IMR-90 (cell line): ENCODE data around the gene TBC1D22B. TPM values are rescaled to one million over a fixed set of nuclear protein-coding genes. Genes with fewer than 3 reads are reported as not detected.

Source experiments
- ATAC-seq: fragments of 200-7000 bp; cut with Tn5 transposase; 2 replicates; pipeline ENCODE4 v1.9.1; 2020; ENCODE audit warnings: low read depth, mild to moderate bottlenecking, moderate library complexity
- BruUV-seq: library from RNA; stranded (reverse); fragments of 400-500 nt; replicated peaks from 2 replicates; lab custom pipeline; 2021; lab: Mats Ljungman, UMichigan
- CTCF ChIA-PET: fragments of 300-600 bp; formaldehyde crosslinking; extraction: SDS; loops from one replicate; lab custom pipeline; 2021; ENCODE audit warnings: antibody characterized with exemption; lab: Yijun Ruan, JAX
- POLR2A ChIA-PET: fragments of 300-600 bp; sonication (Branson Sonifier 250); formaldehyde crosslinking; loops from one replicate; lab custom pipeline; 2022; ENCODE audit warnings: antibody characterized with exemption; ENCODE audit not compliant: unreplicated experiment; lab: Charles Lee
- DNase-seq: peaks from one replicate; pipeline ENCODE4 v3.0.0; 2013
- H2AFZ ChIP-seq: replicated peaks from 2 replicates; pipeline ENCODE3; 2013; ENCODE audit warnings: low read length, mild to moderate bottlenecking; ENCODE audit not compliant: poor library complexity
- H2AK5ac ChIP-seq: 2 replicates; pipeline ENCODE4 v1.6.1; 2013; ENCODE audit warnings: low read depth, low read length, inconsistent platforms
- H2AK9ac ChIP-seq: replicated peaks from 2 replicates; pipeline ENCODE3; 2013; ENCODE audit warnings: mild to moderate bottlenecking, low read depth, low read length, moderate library complexity; ENCODE audit not compliant: poor library complexity
- H2BK120ac ChIP-seq: 2 replicates; pipeline ENCODE4 v1.6.1; 2013; ENCODE audit warnings: low read depth, low read length, inconsistent platforms
- H2BK15ac ChIP-seq: 3 replicates; pipeline ENCODE4 v1.6.1; 2013; ENCODE audit warnings: low read depth, low read length, inconsistent platforms
- H2BK20ac ChIP-seq: 2 replicates; pipeline ENCODE4 v1.6.1; 2013; ENCODE audit warnings: low read depth, mild to moderate bottlenecking, inconsistent platforms, low read length, moderate library complexity
- H2BK5ac ChIP-seq: 2 replicates; pipeline ENCODE4 v1.6.1; 2013; ENCODE audit warnings: mild to moderate bottlenecking, low read depth, low read length, inconsistent platforms; ENCODE audit not compliant: poor library complexity, severe bottlenecking
- H3K14ac ChIP-seq: replicated peaks from 2 replicates; pipeline ENCODE4 v1.6.1; 2013; ENCODE audit warnings: low read depth, low read length, inconsistent platforms
- H3K18ac ChIP-seq: 2 replicates; pipeline ENCODE4 v1.6.1; 2013; ENCODE audit warnings: low read depth, low read length, control low read depth
- H3K23ac ChIP-seq: 2 replicates; pipeline ENCODE4 v1.6.1; 2013; ENCODE audit warnings: low read depth, low read length, inconsistent platforms
- H3K27ac ChIP-seq: 2 replicates; pipeline ENCODE4 v1.5.1; 2013; ENCODE audit warnings: mild to moderate bottlenecking, control low read depth, low read length; ENCODE audit not compliant: insufficient read depth
- H3K27me3 ChIP-seq: 2 replicates; pipeline ENCODE4 v1.6.1; 2013; ENCODE audit warnings: low read length; ENCODE audit not compliant: control insufficient read depth, insufficient read depth
- H3K36me3 ChIP-seq: 2 replicates; pipeline ENCODE4 v1.6.1; 2013; ENCODE audit warnings: low read length, mixed read lengths; ENCODE audit not compliant: control insufficient read depth, insufficient read depth
- H3K4ac ChIP-seq: 2 replicates; pipeline ENCODE4 v1.6.1; 2013; ENCODE audit warnings: low read depth, low read length, inconsistent platforms
- H3K4me1 ChIP-seq: 2 replicates; pipeline ENCODE4 v1.6.1; 2013; ENCODE audit warnings: low read length, mixed read lengths; ENCODE audit not compliant: control insufficient read depth, insufficient read depth
- H3K4me2 ChIP-seq: 2 replicates; pipeline ENCODE4 v1.6.1; 2013; ENCODE audit warnings: low read depth, mild to moderate bottlenecking, control low read depth, low read length, moderate library complexity
- H3K4me3 ChIP-seq: 2 replicates; pipeline ENCODE4 v1.5.1; 2013; ENCODE audit warnings: low read depth, mild to moderate bottlenecking, control low read depth, low read length, moderate library complexity; ENCODE audit not compliant: insufficient read depth
- H3K56ac ChIP-seq: 2 replicates; pipeline ENCODE4 v1.6.1; 2013; ENCODE audit warnings: low read length, inconsistent platforms; ENCODE audit not compliant: insufficient read depth; ENCODE audit errors: extremely low read depth
- H3K79me1 ChIP-seq, 2 experiments: 2 replicates each; pipeline ENCODE4 v1.6.1; 2013; ENCODE audit warnings: low read length in 2 of 2, inconsistent platforms in 1 of 2, low read depth in 1 of 2
- H3K9ac ChIP-seq: 2 replicates; pipeline ENCODE4 v1.6.1; 2013; ENCODE audit warnings: low read depth, low read length, control low read depth
- H3K9me1 ChIP-seq: 2 replicates; pipeline ENCODE4 v1.6.1; 2013; ENCODE audit warnings: low read length, inconsistent platforms; ENCODE audit not compliant: insufficient read depth
- H3K9me3 ChIP-seq: 2 replicates; pipeline ENCODE4 v1.6.1; 2013; ENCODE audit warnings: low read length; ENCODE audit not compliant: control insufficient read depth, insufficient read depth
- H4K20me1 ChIP-seq: 2 replicates; pipeline ENCODE4 v1.6.1; 2013; ENCODE audit warnings: low read length, inconsistent platforms; ENCODE audit not compliant: insufficient read depth
- H4K5ac ChIP-seq: 2 replicates; pipeline ENCODE4 v1.6.1; 2013; ENCODE audit warnings: mild to moderate bottlenecking, low read depth, low read length, control low read depth
- H4K8ac ChIP-seq, 2 experiments: 2 replicates each; pipeline ENCODE4 v1.6.1; 2013; ENCODE audit warnings: low read depth in 2 of 2, low read length in 2 of 2, control low read depth in 1 of 2, inconsistent platforms in 1 of 2
- H4K91ac ChIP-seq: 2 replicates; pipeline ENCODE4 v1.6.1; 2013; ENCODE audit warnings: low read depth, low read length, inconsistent platforms; ENCODE audit not compliant: insufficient read depth
- BHLHE40 ChIP-seq: fragments of 150-350 bp; IDR thresholded peaks from 2 replicates; pipeline ENCODE4 v1.6.1; 2016; ENCODE audit warnings: mild to moderate bottlenecking, low read depth, low read length
- CEBPB ChIP-seq: IDR thresholded peaks from 2 replicates; pipeline ENCODE4 v1.6.1; 2012; ENCODE audit warnings: low read depth, low read length, improper control_type of control experiment
- CTCF ChIP-seq: conservative IDR thresholded peaks from 2 replicates; pipeline ENCODE4 v1.5.1; 2012; ENCODE audit warnings: mild to moderate bottlenecking, low read depth, low read length, improper control_type of control experiment
- ELK1 ChIP-seq: fragments of 150-350 bp; IDR thresholded peaks from 2 replicates; pipeline ENCODE4 v1.6.1; 2016; ENCODE audit warnings: low read depth, mild to moderate bottlenecking, low read length, moderate library complexity, borderline replicate concordance
- FOS ChIP-seq: fragments of 150-350 bp; IDR thresholded peaks from 2 replicates; pipeline ENCODE4 v1.6.1; 2016; ENCODE audit warnings: low read depth, low read length
- MAFK ChIP-seq: IDR thresholded peaks from 2 replicates; pipeline ENCODE4 v1.6.1; 2012; ENCODE audit warnings: low read depth, low read length, improper control_type of control experiment
- MAZ ChIP-seq: IDR thresholded peaks from 2 replicates; pipeline ENCODE4 v1.6.1; 2012; ENCODE audit warnings: low read depth, mild to moderate bottlenecking, low read length, improper control_type of control experiment, moderate library complexity, borderline replicate concordance
- RCOR1 ChIP-seq: IDR thresholded peaks from 2 replicates; pipeline ENCODE4 v1.6.1; 2012; ENCODE audit warnings: mild to moderate bottlenecking, low read length, improper control_type of control experiment; ENCODE audit not compliant: insufficient replicate concordance
- SMC3 ChIP-seq: fragments of 150-350 bp; IDR thresholded peaks from 2 replicates; pipeline ENCODE4 v1.6.1; 2016; ENCODE audit warnings: low read depth, mild to moderate bottlenecking, antibody characterized with exemption, low read length, moderate library complexity
- USF2 ChIP-seq: fragments of 150-350 bp; IDR thresholded peaks from 2 replicates; pipeline ENCODE4 v1.6.1; 2017; ENCODE audit warnings: mild to moderate bottlenecking, antibody characterized with exemption, low read length, low read depth
- WGBS, 2 experiments: methylation state at CpG; one replicate each; pipeline versions ENCODE4 v1.1.5 to v1.1.7; 2013; ENCODE audit warnings: missing lambda C conversion rate in 2 of 2; ENCODE audit not compliant: insufficient read length in 1 of 2; ENCODE audit errors: extremely low coverage in 2 of 2; 5-methylcytosine and 5-hydroxymethylcytosine counted together
- dilution Hi-C: fragments of 300-500 bp; cut with HindIII; formaldehyde crosslinking; loops from one replicate; pipeline ENCODE4 v1.14.3; 2018; ENCODE audit warnings: low sequenced_read_pairs; ENCODE audit not compliant: unreplicated experiment
- in situ Hi-C: fragments of 300-500 bp; cut with MboI; formaldehyde crosslinking; loops from 3 replicates; pipeline ENCODE4 v1.14.3; 2019; ENCODE audit warnings: low sequenced_read_pairs, inconsistent platforms, mixed read lengths
- intact Hi-C: fragments of 100-400 bp; cut with micrococcal nuclease; formaldehyde crosslinking; loops from 2 replicates; pipeline ENCODE4 v1.10.0; 2022
- polyA plus RNA-seq, 3 experiments: library from polyadenylated mRNA; depleted of rRNA; stranded (reverse); fragments of >200 nt; gene quantifications; 2 replicates each; pipeline ENCODE4 v1.2.3, GENCODE V29; 2012; ENCODE audit warnings: low replicate concordance in 1 of 3
- total RNA-seq: library from RNA; depleted of rRNA; stranded (reverse); fragments of >200 nt; gene quantifications from 2 replicates; pipeline ENCODE4 v1.2.3, GENCODE V29; 2012

Gene TBC1D22B
- total and polyA plus RNA-seq, 2 of the 4 experiments (the other 2 are of a cell fraction) = 6.6 to 7.5 TPM

GRCh38 chr6:37362101-37362828 is 104.7 kb downstream of the TBC1D22B start:
- H3K9ac ChIP-seq = no peak overlapping the region
- H3K56ac ChIP-seq = no peak overlapping the region
- in situ Hi-C loops (no loop called here), dilution Hi-C loops (no loop called here), intact Hi-C loops (no loop called here)
- peaks cover 17% of the 10 kb centered on the region; the same call in 1 of the 2 replicates for H4K20me1 ChIP-seq
- H3K27me3 ChIP-seq = no peaks in the 10 kb centered on the region
- H3K36me3 ChIP-seq = peaks cover 13% of the 10 kb centered on the region
- H2AK9ac ChIP-seq = no peak overlapping the region
- no peak overlapping the region for H2BK120ac ChIP-seq
- H2AK5ac ChIP-seq = no peak overlapping the region
- no peak overlapping the region for H4K91ac ChIP-seq
- H2BK15ac ChIP-seq = no peak overlapping the region
- POLR2A ChIA-PET = no interaction called here
- TF ChIP-seq BHLHE40 = no peak
- TF ChIP-seq MAFK = no peak
- TF ChIP-seq MAZ = no peak
- TF ChIP-seq CTCF = no peak
- TF ChIP-seq FOS = no peak
- TF ChIP-seq SMC3 = no peak
- no peak for TF ChIP-seq RCOR1
- no peak for TF ChIP-seq CEBPB
- no peak for TF ChIP-seq ELK1
- no peak for TF ChIP-seq USF2
- no peak overlapping the region for H3K4me2 ChIP-seq
- no peak for ATAC-seq
- 0 out of 2 replicates have a peak, but pooled peaks cover 1% of the 10 kb centered on the region for H3K4me1 ChIP-seq
- no peak overlapping the region for H3K27ac ChIP-seq
- H3K14ac ChIP-seq = no peak overlapping the region
- H2BK20ac ChIP-seq = no peak overlapping the region
- peaks cover 41 to 55% of the 10 kb centered on the region in 2 experiments for H3K79me1 ChIP-seq
- H3K23ac ChIP-seq = no peak overlapping the region
- CTCF ChIA-PET = interaction anchor here (0.8 kb wide), 1 partner anchor 11 kb away, joined by 4 read pairs; no protein-coding TSS in a partner anchor
- H3K4me3 ChIP-seq = no peak overlapping the region
- no peak for DNase-seq
- peaks cover 3% of the 10 kb centered on the region; the same call in 1 of the 2 replicates for H3K9me1 ChIP-seq
- H2BK5ac ChIP-seq = no peak overlapping the region
- no peak overlapping the region for H4K5ac ChIP-seq
- no peak overlapping the region for H3K18ac ChIP-seq
- no TSS peak for BruUV-seq
- no peak overlapping the region for H3K4ac ChIP-seq
- no CpG with 5 or more reads among the region's 2 CpGs for WGBS, 2 experiments
- no peaks in the 10 kb centered on the region for H3K9me3 ChIP-seq
- no peak overlapping the region for H4K8ac ChIP-seq
- H2AFZ ChIP-seq = no peak overlapping the region
